ENCODE results near the gene MACROD2.

The MACROD2 gene

DNA sequence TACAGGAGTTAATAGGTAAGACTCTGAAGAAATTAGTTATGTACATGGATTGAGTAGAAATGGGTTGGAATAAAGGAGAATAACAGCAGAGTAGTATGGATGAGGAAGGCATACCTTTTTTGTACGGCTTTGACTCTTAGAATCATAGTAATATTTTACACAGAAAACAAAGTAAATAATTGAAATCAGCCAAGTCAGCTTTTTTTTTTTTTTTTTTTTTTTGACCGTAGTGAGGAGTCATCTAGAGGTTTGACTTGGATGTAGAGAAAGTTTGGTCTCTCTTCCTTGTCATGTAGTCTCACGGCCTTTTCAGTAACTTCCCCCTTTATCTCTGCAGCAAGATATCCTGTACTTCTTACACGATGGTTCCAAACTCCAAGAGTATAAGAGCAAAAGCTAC lies 183.2 kb downstream of the MACROD2 start:
- Histone ChIP-seq H3K27ac (ENCODE audit: extremely low read depth, low read depth, low read length) (no peak overlapping the region), H3K9me3 (ENCODE audit: control insufficient read depth, insufficient read depth, low read depth, low read length) (no peaks in the 10 kb centered on the region), H3K36me3 (ENCODE audit: control insufficient read depth in 2 of 2, insufficient read depth in 1 of 2, low read length in 2 of 2) (no peaks in the 10 kb centered on the region), H3K4me1 (ENCODE audit: control insufficient read depth, insufficient read depth, low read length) (no peaks in the 10 kb centered on the region), H3K4me3 (ENCODE audit: low read depth, low read length) (no peak overlapping the region)
- ChIA-PET CTCF (no interaction called here), POLR2A (no interaction called here)
- TF ChIP-seq BCL11A (tag by site-specific recombination; IDR thresholded peaks at IDR 0.05; ENCODE audit: low read depth): no peak
- TF ChIP-seq MEIS1 (CRISPR knock-in tag; IDR thresholded peaks at IDR 0.05; ENCODE audit: borderline replicate concordance): no peak
- TF ChIP-seq GLIS1 (tag by site-specific recombination; IDR thresholded peaks at IDR 0.05): no peak
- no peak for TF ChIP-seq ZIC2 (tag by site-specific recombination; IDR thresholded peaks at IDR 0.05)
- no peak for TF ChIP-seq ZNF670 (tag by site-specific recombination; IDR thresholded peaks at IDR 0.05; ENCODE audit: low read depth)
- no peak for TF ChIP-seq IKZF3 (tag by site-specific recombination; IDR thresholded peaks at IDR 0.05)
- no peak for TF ChIP-seq ZNF274 (IDR thresholded peaks at IDR 0.05; ENCODE audit: low read length)
- TF ChIP-seq ZNF274 (tag by site-specific recombination; IDR thresholded peaks at IDR 0.05; ENCODE audit: borderline replicate concordance): no peak
- no peak for TF ChIP-seq ZNF214 (tag by site-specific recombination; IDR thresholded peaks at IDR 0.05; ENCODE audit: borderline replicate concordance)
- no peak for TF ChIP-seq REPIN1 (tag by site-specific recombination; IDR thresholded peaks at IDR 0.05; ENCODE audit: low read depth)
- TF ChIP-seq, protein P1, sequence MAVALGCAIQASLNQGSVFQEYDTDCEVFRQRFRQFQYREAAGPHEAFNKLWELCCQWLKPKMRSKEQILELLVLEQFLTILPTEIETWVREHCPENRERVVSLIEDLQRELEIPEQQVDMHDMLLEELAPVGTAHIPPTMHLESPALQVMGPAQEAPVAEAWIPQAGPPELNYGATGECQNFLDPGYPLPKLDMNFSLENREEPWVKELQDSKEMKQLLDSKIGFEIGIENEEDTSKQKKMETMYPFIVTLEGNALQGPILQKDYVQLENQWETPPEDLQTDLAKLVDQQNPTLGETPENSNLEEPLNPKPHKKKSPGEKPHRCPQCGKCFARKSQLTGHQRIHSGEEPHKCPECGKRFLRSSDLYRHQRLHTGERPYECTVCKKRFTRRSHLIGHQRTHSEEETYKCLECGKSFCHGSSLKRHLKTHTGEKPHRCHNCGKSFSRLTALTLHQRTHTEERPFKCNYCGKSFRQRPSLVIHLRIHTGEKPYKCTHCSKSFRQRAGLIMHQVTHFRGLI (tag by site-specific recombination; IDR thresholded peaks at IDR 0.05): no peak
- no peak for TF ChIP-seq ZNF747 (tag by site-specific recombination; IDR thresholded peaks at IDR 0.05)
- TF ChIP-seq ZNF48 (tag by site-specific recombination; IDR thresholded peaks at IDR 0.05): no peak
- TF ChIP-seq ZFP37 (tag by site-specific recombination; IDR thresholded peaks at IDR 0.05): no peak
- TF ChIP-seq GLI4 (tag by site-specific recombination; IDR thresholded peaks at IDR 0.05): no peak
- TF ChIP-seq ZBTB1 (tag by site-specific recombination; IDR thresholded peaks at IDR 0.05): no peak
- TF ChIP-seq ZNF707 (tag by site-specific recombination; IDR thresholded peaks at IDR 0.05): no peak
- TF ChIP-seq ZNF501 (tag by site-specific recombination; IDR thresholded peaks at IDR 0.05): no peak
- TF ChIP-seq GFI1B (tag by site-specific recombination; IDR thresholded peaks at IDR 0.05): no peak
- TF ChIP-seq OVOL3 (tag by site-specific recombination; IDR thresholded peaks at IDR 0.05): no peak
- no peak for TF ChIP-seq ZNF114 (tag by site-specific recombination; IDR thresholded peaks at IDR 0.05)

DNA sequence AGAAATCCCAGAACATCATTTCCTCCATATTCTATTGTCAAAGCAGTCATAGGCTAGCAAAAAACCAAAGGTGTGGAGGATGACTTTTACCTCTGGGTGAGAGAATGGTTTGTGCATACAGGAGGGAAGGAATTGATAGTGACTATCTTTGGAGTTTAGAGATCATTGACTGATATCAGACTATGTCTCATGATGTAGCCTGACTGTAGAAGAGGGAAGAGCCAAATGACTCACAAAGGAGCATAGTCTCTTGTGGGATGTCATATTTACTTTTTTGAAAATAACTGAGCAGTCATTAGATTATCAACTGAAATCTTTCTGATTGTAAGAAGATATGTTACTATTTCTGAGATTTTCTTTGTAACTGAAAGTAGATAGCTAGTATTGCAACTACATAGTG lies 183.6 kb downstream of the MACROD2 start:
- H3K27ac ChIP-seq (ENCODE audit: extremely low read depth, low read depth, low read length): no peak overlapping the region
- no peaks in the 10 kb centered on the region for H3K9me3 ChIP-seq (ENCODE audit: control insufficient read depth, insufficient read depth, low read depth, low read length)
- H3K36me3 ChIP-seq (ENCODE audit: control insufficient read depth in 2 of 2, insufficient read depth in 1 of 2, low read length in 2 of 2): no peaks in the 10 kb centered on the region
- no peak overlapping the region for H3K4me3 ChIP-seq (ENCODE audit: low read depth, low read length)
- POLR2A ChIA-PET: no interaction called here
- no peaks in the 10 kb centered on the region for H3K4me1 ChIP-seq (ENCODE audit: control insufficient read depth, insufficient read depth, low read length)
- CTCF ChIA-PET: no interaction called here
- TF ChIP-seq ZNF292 (tag by site-specific recombination; IDR thresholded peaks at IDR 0.05; ENCODE audit: borderline replicate concordance, low read depth) (no peak), ZNF133 (tag by site-specific recombination; IDR thresholded peaks at IDR 0.05) (no peak), ZNF211 (tag by site-specific recombination; IDR thresholded peaks at IDR 0.05; ENCODE audit: low read depth) (no peak), ZNF394 (tag by site-specific recombination; IDR thresholded peaks at IDR 0.05; ENCODE audit: borderline replicate concordance) (no peak), ZNF354C (tag by site-specific recombination; IDR thresholded peaks at IDR 0.05; ENCODE audit: borderline replicate concordance, low read depth) (no peak), ZSCAN30 (tag by site-specific recombination; IDR thresholded peaks at IDR 0.05) (no peak), ZNF555 (tag by site-specific recombination; conservative IDR thresholded peaks at IDR 0.05) (no peak), ZNF239 (tag by site-specific recombination; IDR thresholded peaks at IDR 0.05) (no peak)
- TF ChIP-seq, protein P2, sequence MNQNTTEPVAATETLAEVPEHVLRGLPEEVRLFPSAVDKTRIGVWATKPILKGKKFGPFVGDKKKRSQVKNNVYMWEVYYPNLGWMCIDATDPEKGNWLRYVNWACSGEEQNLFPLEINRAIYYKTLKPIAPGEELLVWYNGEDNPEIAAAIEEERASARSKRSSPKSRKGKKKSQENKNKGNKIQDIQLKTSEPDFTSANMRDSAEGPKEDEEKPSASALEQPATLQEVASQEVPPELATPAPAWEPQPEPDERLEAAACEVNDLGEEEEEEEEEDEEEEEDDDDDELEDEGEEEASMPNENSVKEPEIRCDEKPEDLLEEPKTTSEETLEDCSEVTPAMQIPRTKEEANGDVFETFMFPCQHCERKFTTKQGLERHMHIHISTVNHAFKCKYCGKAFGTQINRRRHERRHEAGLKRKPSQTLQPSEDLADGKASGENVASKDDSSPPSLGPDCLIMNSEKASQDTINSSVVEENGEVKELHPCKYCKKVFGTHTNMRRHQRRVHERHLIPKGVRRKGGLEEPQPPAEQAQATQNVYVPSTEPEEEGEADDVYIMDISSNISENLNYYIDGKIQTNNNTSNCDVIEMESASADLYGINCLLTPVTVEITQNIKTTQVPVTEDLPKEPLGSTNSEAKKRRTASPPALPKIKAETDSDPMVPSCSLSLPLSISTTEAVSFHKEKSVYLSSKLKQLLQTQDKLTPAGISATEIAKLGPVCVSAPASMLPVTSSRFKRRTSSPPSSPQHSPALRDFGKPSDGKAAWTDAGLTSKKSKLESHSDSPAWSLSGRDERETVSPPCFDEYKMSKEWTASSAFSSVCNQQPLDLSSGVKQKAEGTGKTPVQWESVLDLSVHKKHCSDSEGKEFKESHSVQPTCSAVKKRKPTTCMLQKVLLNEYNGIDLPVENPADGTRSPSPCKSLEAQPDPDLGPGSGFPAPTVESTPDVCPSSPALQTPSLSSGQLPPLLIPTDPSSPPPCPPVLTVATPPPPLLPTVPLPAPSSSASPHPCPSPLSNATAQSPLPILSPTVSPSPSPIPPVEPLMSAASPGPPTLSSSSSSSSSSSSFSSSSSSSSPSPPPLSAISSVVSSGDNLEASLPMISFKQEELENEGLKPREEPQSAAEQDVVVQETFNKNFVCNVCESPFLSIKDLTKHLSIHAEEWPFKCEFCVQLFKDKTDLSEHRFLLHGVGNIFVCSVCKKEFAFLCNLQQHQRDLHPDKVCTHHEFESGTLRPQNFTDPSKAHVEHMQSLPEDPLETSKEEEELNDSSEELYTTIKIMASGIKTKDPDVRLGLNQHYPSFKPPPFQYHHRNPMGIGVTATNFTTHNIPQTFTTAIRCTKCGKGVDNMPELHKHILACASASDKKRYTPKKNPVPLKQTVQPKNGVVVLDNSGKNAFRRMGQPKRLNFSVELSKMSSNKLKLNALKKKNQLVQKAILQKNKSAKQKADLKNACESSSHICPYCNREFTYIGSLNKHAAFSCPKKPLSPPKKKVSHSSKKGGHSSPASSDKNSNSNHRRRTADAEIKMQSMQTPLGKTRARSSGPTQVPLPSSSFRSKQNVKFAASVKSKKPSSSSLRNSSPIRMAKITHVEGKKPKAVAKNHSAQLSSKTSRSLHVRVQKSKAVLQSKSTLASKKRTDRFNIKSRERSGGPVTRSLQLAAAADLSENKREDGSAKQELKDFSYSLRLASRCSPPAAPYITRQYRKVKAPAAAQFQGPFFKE (tag by site-specific recombination; IDR thresholded peaks at IDR 0.05; ENCODE audit: borderline replicate concordance): no peak
- TF ChIP-seq, protein P3, sequence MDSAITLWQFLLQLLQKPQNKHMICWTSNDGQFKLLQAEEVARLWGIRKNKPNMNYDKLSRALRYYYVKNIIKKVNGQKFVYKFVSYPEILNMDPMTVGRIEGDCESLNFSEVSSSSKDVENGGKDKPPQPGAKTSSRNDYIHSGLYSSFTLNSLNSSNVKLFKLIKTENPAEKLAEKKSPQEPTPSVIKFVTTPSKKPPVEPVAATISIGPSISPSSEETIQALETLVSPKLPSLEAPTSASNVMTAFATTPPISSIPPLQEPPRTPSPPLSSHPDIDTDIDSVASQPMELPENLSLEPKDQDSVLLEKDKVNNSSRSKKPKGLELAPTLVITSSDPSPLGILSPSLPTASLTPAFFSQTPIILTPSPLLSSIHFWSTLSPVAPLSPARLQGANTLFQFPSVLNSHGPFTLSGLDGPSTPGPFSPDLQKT (IDR thresholded peaks at IDR 0.05; ENCODE audit: borderline replicate concordance, low read depth, low read length): no peak
